K562 (cell line): Measurements from ENCODE around the gene SPTY2D1. TPM values are rescaled to one million over a fixed set of nuclear protein-coding genes. Genes with fewer than 3 reads are reported as not detected.

ENCODE experiments used
- ATAC-seq: fragments of 200-7000 bp; cut with Tn5 transposase; 3 replicates; pipeline ENCODE4 v1.9.1; 2020; ENCODE audit warnings: moderate library complexity
- BruUV-seq: library from RNA; stranded (reverse); fragments of 400-500 nt; replicated peaks from 2 replicates; lab custom pipeline; 2021; lab: Mats Ljungman, UMichigan
- CTCF ChIA-PET: fragments of 300-600 bp; formaldehyde crosslinking; extraction: SDS; loops from one replicate; lab custom pipeline; 2021; ENCODE audit warnings: low intra/inter-chr PET ratio; lab: Yijun Ruan, JAX
- POLR2A ChIA-PET: fragments of 300-600, 350-650 bp; sonication (Branson Sonifier 250); formaldehyde crosslinking; extraction: SDS; loops from one replicate; lab custom pipeline; 2021; ENCODE audit warnings: antibody characterized with exemption, inconsistent platforms; lab: Yijun Ruan, JAX
- DNase-seq, 4 experiments: peaks; one replicate each; pipeline versions ENCODE4 v3.0.0 to v3.0.0-alpha.2; 2011 to 2018; ENCODE audit warnings: low spot score in 3 of 4, mixed read lengths in 3 of 4; ENCODE audit errors: extremely low read depth in 1 of 4
- FAIRE-seq: peaks from 2 replicates; lab custom pipeline; 2011; peaks lifted over from hg19 to GRCh38; lab: Jason Lieb, UNC
- H2AFZ ChIP-seq: 2 replicates; pipeline ENCODE4 v1.6.0; 2011; ENCODE audit warnings: low read depth, low read length, control low read depth, inconsistent platforms
- H3K27ac ChIP-seq: fragments of 200-600 bp; 3 replicates; pipeline ENCODE4 v1.8.0; 2011; ENCODE audit warnings: low read depth, mild to moderate bottlenecking, control low read depth, inconsistent platforms, low read length, moderate library complexity, mixed read lengths; ENCODE audit errors: extremely low read depth
- H3K27me3 ChIP-seq, 2 experiments: fragments of 300-600 bp in 1 of 2; 2 replicates in 1 of 2; 3 replicates in 1 of 2; pipeline versions ENCODE4 v1.6.0 to v1.8.0; 2011; ENCODE audit warnings: inconsistent platforms in 2 of 2, low read length in 2 of 2, mild to moderate bottlenecking in 1 of 2, mixed read lengths in 1 of 2, moderate library complexity in 1 of 2; ENCODE audit not compliant: control insufficient read depth in 2 of 2, insufficient read depth in 2 of 2
- H3K36me3 ChIP-seq: fragments of 300-600 bp; 3 replicates; pipeline ENCODE4 v1.8.0; 2011; ENCODE audit warnings: mild to moderate bottlenecking, low read length, inconsistent platforms; ENCODE audit not compliant: control insufficient read depth, insufficient read depth
- H3K4me1 ChIP-seq, 2 experiments: fragments of 200-600 bp in 1 of 2; replicated peaks in 1 of 2; 2 replicates in 1 of 2; 3 replicates in 1 of 2; pipeline versions ENCODE4 v1.5.1 to v1.8.0; 2011; ENCODE audit warnings: inconsistent platforms in 2 of 2, low read length in 2 of 2, mild to moderate bottlenecking in 1 of 2, mixed read lengths in 1 of 2, moderate library complexity in 1 of 2; ENCODE audit not compliant: control insufficient read depth in 2 of 2, insufficient read depth in 2 of 2
- H3K4me2 ChIP-seq: 2 replicates; pipeline ENCODE4 v1.6.1; 2011; ENCODE audit warnings: low read length, control low read depth, inconsistent platforms, mixed read lengths; ENCODE audit not compliant: insufficient read depth
- H3K4me3 ChIP-seq: fragments of 200-600 bp; sonication (generic), shearing (Covaris generic); 2 replicates; pipeline ENCODE4 v1.5.1; 2016; ENCODE audit warnings: control low read depth, inconsistent platforms
- H3K79me2 ChIP-seq: fragments of 200-600 bp; 3 replicates; pipeline ENCODE4 v1.8.0; 2011; ENCODE audit warnings: low read length, inconsistent platforms; ENCODE audit not compliant: control insufficient read depth, insufficient read depth
- H3K9ac ChIP-seq, 2 experiments: 2 replicates each; pipeline versions ENCODE4 v1.6.0 to v1.6.1; 2011; ENCODE audit warnings: low read depth in 2 of 2, low read length in 2 of 2, control low read depth in 1 of 2, inconsistent platforms in 1 of 2, mild to moderate bottlenecking in 1 of 2, mixed read lengths in 1 of 2; ENCODE audit not compliant: insufficient read depth in 1 of 2
- H3K9me1 ChIP-seq: one replicate; pipeline ENCODE4 v1.6.0; 2011; ENCODE audit warnings: inconsistent platforms, mild to moderate bottlenecking, low read length, moderate library complexity; ENCODE audit not compliant: control insufficient read depth, insufficient read depth
- H3K9me3 ChIP-seq: replicated peaks from 2 replicates; pipeline ENCODE4 v1.5.1; 2011; ENCODE audit warnings: low read depth, low read length, inconsistent platforms; ENCODE audit not compliant: control insufficient read depth, insufficient read depth
- H4K20me1 ChIP-seq: replicated peaks from 2 replicates; pipeline ENCODE4 v1.6.1; 2011; ENCODE audit warnings: low read length, inconsistent platforms, mixed read lengths; ENCODE audit not compliant: control insufficient read depth, insufficient read depth
- BCOR ChIP-seq: fragments of 450-650 bp; IDR thresholded peaks from 2 replicates; pipeline ENCODE4 v1.6.1; 2016
- CTBP1 ChIP-seq: fragments of 450-650 bp; IDR thresholded peaks from 2 replicates; pipeline ENCODE4 v1.6.1; 2016; ENCODE audit warnings: borderline replicate concordance
- MAFF ChIP-seq: IDR thresholded peaks from 2 replicates; pipeline ENCODE4 v1.6.1; 2012; ENCODE audit warnings: low read length, improper control_type of control experiment
- MAFG ChIP-seq: fragments of 450-650 bp; conservative IDR thresholded peaks from 2 replicates; pipeline ENCODE4 v1.6.1; 2016; ENCODE audit warnings: missing genetic modification characterization, missing compliant biosample characterization
- MAFK ChIP-seq: IDR thresholded peaks from 2 replicates; pipeline ENCODE4 v1.6.1; 2011; ENCODE audit warnings: low read length, improper control_type of control experiment
- MYNN ChIP-seq, 2 experiments: sonication (generic); formaldehyde crosslinking in 1 of 2; IDR thresholded peaks; 2 replicates each; pipeline versions ENCODE4 v1.5.0 to v1.6.1; 2016 to 2020; ENCODE audit warnings: antibody characterized with exemption in 1 of 2, missing genetic modification reagents in 1 of 2
- NCOR1 ChIP-seq: fragments of 450-650 bp; IDR thresholded peaks from 2 replicates; pipeline ENCODE4 v1.6.1; 2016; ENCODE audit warnings: mild to moderate bottlenecking, moderate library complexity
- NFE2 ChIP-seq: IDR thresholded peaks from 2 replicates; pipeline ENCODE4 v1.6.1; 2014; ENCODE audit warnings: antibody characterized with exemption, low read depth
- NFE2L1 ChIP-seq: fragments of 450-650 bp; IDR thresholded peaks from 2 replicates; pipeline ENCODE4 v1.6.1; 2016; ENCODE audit warnings: missing genetic modification characterization, low read depth, mild to moderate bottlenecking, missing compliant biosample characterization, moderate library complexity, borderline replicate concordance
- NR1H2 ChIP-seq: sonication (generic); formaldehyde crosslinking; IDR thresholded peaks from 2 replicates; pipeline ENCODE4 v1.4.0; 2020; ENCODE audit warnings: mild to moderate bottlenecking, missing genetic modification reagents
- RBM14 ChIP-seq: fragments of 200-400 bp; formaldehyde crosslinking; IDR thresholded peaks from 2 replicates; pipeline ENCODE4 v1.6.1; 2018; ENCODE audit warnings: low read depth, mild to moderate bottlenecking, low read length, moderate library complexity, borderline replicate concordance; ENCODE audit not compliant: insufficient read depth
- RCOR1 ChIP-seq, 2 experiments: IDR thresholded peaks; 2 replicates each; pipeline ENCODE4 v1.6.1; 2012; ENCODE audit warnings: low read depth in 2 of 2, low read length in 2 of 2, borderline replicate concordance in 1 of 2, improper control_type of control experiment in 1 of 2
- SMAD3 ChIP-seq: fragments of 450-650 bp; formaldehyde crosslinking; conservative IDR thresholded peaks from 2 replicates; pipeline ENCODE4 v1.4.0; 2020; ENCODE audit warnings: mild to moderate bottlenecking
- ZNF592 ChIP-seq: fragments of 450-650 bp; IDR thresholded peaks from 2 replicates; pipeline ENCODE4 v1.6.1; 2017; ENCODE audit warnings: antibody characterized with exemption, mild to moderate bottlenecking
- WGBS: fragments of 100-300 bp; shearing (Covaris generic); methylation state at CpG from one replicate; pipeline ENCODE4 v1.1.6; 2016; ENCODE audit warnings: low coverage, mixed read lengths; ENCODE audit not compliant: insufficient coverage; ENCODE audit errors: missing lambda C conversion rate; 5-methylcytosine and 5-hydroxymethylcytosine counted together
- in situ Hi-C: fragments of 300-500 bp; cut with MboI; formaldehyde crosslinking; loops from 4 replicates; pipeline ENCODE4 v1.15.0; 2018; ENCODE audit warnings: inconsistent platforms, mixed read lengths
- intact Hi-C: fragments of 100-400 bp; cut with micrococcal nuclease; formaldehyde crosslinking; loops from 2 replicates; pipeline ENCODE4 v1.14.2; 2022
- polyA plus RNA-seq, 8 experiments: library from polyadenylated mRNA; depleted of rRNA in 4 of 8; stranded (reverse) in 5 of 8; unstranded in 3 of 8; fragments of >200 nt; fragmentation: Nextera tagmentation in 2 of 8; fragmentation: Illumina TruSeq in 1 of 8; extraction: Ambion mirVana in 2 of 8; extraction: Trizol in 1 of 8; gene quantifications; 2 replicates each; pipeline versions ENCODE4 v1.2.1 to v1.2.3, GENCODE V29; 2011 to 2014; ENCODE audit warnings: inconsistent platforms in 1 of 8, missing spikeins in 1 of 8
- total RNA-seq, 7 experiments: library from RNA; depleted of rRNA in 6 of 7; stranded (reverse); fragments of >200 nt in 6 of 7; fragmentation: Illumina TruSeq in 2 of 7; extraction: Trizol in 2 of 7; gene quantifications; 2 replicates each; pipeline versions ENCODE4 v1.2.1 to v1.2.3, GENCODE V29; 2011 to 2021; ENCODE audit warnings: low replicate concordance in 1 of 7
- TF ChIP-seq, protein P1 (sequence below), 2 experiments: fragments of 450-650 bp in 1 of 2; IDR thresholded peaks; 2 replicates each; pipeline ENCODE4 v1.6.1; 2011 to 2017; ENCODE audit warnings: low read depth in 2 of 2, antibody characterized with exemption in 1 of 2, borderline replicate concordance in 1 of 2, low read length in 1 of 2, mild to moderate bottlenecking in 1 of 2, mixed read lengths in 1 of 2; ENCODE audit not compliant: control insufficient read depth in 1 of 2

Gene SPTY2D1
- total and polyA plus RNA-seq, 9 of the 15 experiments (the other 6 are each of a cell fraction or from before 2014, with no cell fraction given): 3.2 to 32.1 (median 12.9) TPM

GRCh38 chr11:18578975-18579598 is 55.1 kb downstream of the SPTY2D1 start:
- ChIA-PET CTCF (interaction anchor here (0.5 kb wide), 1 partner anchor 638 kb away, joined by 3 read pairs; no protein-coding TSS in a partner anchor), POLR2A (interaction anchor here (0.6 to 2.0 kb wide), 3 partner anchors 8 to 11 kb away, joined by 3 to 9 read pairs (median 3); no protein-coding TSS in a partner anchor)
- H2AFZ ChIP-seq: no peak overlapping the region
- peak overlapping the region; percentile 33; the same call in 1 of the 2 replicates for H3K4me2 ChIP-seq
- DNase-seq (peak in 2 of 4 experiments; percentile 20 to 34), ATAC-seq (peak; percentile 65), FAIRE-seq (no peak)
- H3K79me2 ChIP-seq: no peaks in the 10 kb centered on the region
- H3K9ac ChIP-seq: no peak overlapping the region
- H3K4me1 ChIP-seq: peaks cover 0 to 6% of the 10 kb centered on the region in 2 experiments; a peak in 4 of 5 replicates
- intact Hi-C loops: no loop called here
- no peak overlapping the region for H3K4me3 ChIP-seq
- H3K9me1 ChIP-seq: no peaks in the 10 kb centered on the region
- peaks cover 14% of the 10 kb centered on the region; the same call in 1 of the 3 replicates for H3K36me3 ChIP-seq
- WGBS: 42% methylated on average over 14 of the region's 14 CpGs
- peak overlapping the region; percentile 37; the same call in 2 of the 3 replicates for H3K27ac ChIP-seq
- no peaks in the 10 kb centered on the region for H3K27me3 ChIP-seq
- no peaks in the 10 kb centered on the region for H4K20me1 ChIP-seq
- in situ Hi-C loops: no loop called here
- no peaks in the 10 kb centered on the region for H3K9me3 ChIP-seq
- no TSS peak for BruUV-seq
- TF ChIP-seq RBM14: no peak
- TF ChIP-seq MAFK: peak; percentile 78
- 0 out of 2 replicates have a peak, but pooled peaks have one; percentile 29 for TF ChIP-seq BCOR
- peak; percentile 31; the same call in 1 of the 2 replicates for TF ChIP-seq CTBP1
- no peak for TF ChIP-seq NR1H2 (CRISPR knock-in tag)
- peak; percentile 82 for TF ChIP-seq NFE2L1
- TF ChIP-seq MYNN (IDR thresholded peaks at IDR 0.05): no peak
- no peak for TF ChIP-seq MYNN (CRISPR knock-in tag; IDR thresholded peaks at IDR 0.05)
- TF ChIP-seq SMAD3 (CRISPR knock-in tag): no peak
- TF ChIP-seq, protein P1, sequence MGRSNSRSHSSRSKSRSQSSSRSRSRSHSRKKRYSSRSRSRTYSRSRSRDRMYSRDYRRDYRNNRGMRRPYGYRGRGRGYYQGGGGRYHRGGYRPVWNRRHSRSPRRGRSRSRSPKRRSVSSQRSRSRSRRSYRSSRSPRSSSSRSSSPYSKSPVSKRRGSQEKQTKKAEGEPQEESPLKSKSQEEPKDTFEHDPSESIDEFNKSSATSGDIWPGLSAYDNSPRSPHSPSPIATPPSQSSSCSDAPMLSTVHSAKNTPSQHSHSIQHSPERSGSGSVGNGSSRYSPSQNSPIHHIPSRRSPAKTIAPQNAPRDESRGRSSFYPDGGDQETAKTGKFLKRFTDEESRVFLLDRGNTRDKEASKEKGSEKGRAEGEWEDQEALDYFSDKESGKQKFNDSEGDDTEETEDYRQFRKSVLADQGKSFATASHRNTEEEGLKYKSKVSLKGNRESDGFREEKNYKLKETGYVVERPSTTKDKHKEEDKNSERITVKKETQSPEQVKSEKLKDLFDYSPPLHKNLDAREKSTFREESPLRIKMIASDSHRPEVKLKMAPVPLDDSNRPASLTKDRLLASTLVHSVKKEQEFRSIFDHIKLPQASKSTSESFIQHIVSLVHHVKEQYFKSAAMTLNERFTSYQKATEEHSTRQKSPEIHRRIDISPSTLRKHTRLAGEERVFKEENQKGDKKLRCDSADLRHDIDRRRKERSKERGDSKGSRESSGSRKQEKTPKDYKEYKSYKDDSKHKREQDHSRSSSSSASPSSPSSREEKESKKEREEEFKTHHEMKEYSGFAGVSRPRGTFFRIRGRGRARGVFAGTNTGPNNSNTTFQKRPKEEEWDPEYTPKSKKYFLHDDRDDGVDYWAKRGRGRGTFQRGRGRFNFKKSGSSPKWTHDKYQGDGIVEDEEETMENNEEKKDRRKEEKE (IDR thresholded peaks at IDR 0.05; ENCODE audit: borderline replicate concordance in 1 of 2, control insufficient read depth in 1 of 2, low read depth in 2 of 2, low read length in 1 of 2): no peak
- no peak for TF ChIP-seq ZNF592
- TF ChIP-seq RCOR1 (IDR thresholded peaks at IDR 0.05; ENCODE audit: borderline replicate concordance in 1 of 2, low read depth in 2 of 2, low read length in 2 of 2): peak in 1 of 2 experiments; percentile 87; a peak in 2 of 4 replicates
- TF ChIP-seq NCOR1: no peak
- peak; percentile 81 for TF ChIP-seq MAFF
- TF ChIP-seq NFE2: peak; percentile 91
- peak; percentile 90 for TF ChIP-seq MAFG
